GM12874 (cell line): ENCODE measurements around the gene BTBD9.

Experiments used
- TF ChIP-seq, protein P1 (sequence below): IDR thresholded peaks from 2 replicates; pipeline ENCODE4 v1.5.1; 2011; ENCODE audit warnings: low read depth, mild to moderate bottlenecking, control low read depth, low read length, moderate library complexity; ENCODE audit not compliant: insufficient read depth

BTBD9 gene

DNA sequence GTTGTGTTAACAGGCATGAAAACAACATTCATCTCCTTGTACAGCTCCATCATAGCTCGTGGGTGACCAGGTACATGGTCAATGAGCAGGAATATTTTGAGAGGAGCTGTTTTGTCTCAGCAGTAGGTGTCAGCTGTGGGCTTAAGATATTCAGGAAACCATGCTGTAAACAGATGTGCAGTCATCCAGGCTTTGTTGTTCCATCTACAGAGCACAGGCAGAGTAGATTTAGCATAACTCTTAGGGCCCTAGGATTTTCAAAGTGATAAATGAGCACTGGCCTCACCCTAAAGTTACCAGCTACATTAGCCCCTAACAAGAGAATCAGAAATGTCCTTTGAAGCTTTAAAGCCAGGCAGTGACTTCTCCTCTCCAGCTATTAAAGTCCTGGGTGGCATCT, 154.2 kb downstream of the BTBD9 start:
- TF ChIP-seq, protein P1, sequence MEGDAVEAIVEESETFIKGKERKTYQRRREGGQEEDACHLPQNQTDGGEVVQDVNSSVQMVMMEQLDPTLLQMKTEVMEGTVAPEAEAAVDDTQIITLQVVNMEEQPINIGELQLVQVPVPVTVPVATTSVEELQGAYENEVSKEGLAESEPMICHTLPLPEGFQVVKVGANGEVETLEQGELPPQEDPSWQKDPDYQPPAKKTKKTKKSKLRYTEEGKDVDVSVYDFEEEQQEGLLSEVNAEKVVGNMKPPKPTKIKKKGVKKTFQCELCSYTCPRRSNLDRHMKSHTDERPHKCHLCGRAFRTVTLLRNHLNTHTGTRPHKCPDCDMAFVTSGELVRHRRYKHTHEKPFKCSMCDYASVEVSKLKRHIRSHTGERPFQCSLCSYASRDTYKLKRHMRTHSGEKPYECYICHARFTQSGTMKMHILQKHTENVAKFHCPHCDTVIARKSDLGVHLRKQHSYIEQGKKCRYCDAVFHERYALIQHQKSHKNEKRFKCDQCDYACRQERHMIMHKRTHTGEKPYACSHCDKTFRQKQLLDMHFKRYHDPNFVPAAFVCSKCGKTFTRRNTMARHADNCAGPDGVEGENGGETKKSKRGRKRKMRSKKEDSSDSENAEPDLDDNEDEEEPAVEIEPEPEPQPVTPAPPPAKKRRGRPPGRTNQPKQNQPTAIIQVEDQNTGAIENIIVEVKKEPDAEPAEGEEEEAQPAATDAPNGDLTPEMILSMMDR, result no peak

DNA sequence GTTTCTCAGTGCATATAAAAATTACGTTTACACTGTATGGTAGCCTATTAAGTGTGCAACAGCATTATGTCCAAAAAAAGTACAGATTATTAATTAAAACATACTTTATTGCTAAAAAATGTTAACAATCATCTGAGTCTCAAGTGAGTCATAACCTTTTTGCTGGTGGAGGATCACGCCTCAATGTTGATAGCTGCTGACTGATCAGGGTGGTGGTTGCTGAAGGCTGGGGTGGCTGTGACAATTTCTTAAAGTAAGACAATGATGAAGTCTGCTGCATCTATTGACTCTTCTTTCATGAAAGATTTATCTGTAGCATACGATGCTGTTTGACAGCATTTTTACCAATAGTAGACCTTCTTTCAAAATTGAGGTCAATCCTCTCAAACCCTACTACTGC, 155.1 kb downstream of the BTBD9 start:
- TF ChIP-seq, protein P1, result no peak

DNA sequence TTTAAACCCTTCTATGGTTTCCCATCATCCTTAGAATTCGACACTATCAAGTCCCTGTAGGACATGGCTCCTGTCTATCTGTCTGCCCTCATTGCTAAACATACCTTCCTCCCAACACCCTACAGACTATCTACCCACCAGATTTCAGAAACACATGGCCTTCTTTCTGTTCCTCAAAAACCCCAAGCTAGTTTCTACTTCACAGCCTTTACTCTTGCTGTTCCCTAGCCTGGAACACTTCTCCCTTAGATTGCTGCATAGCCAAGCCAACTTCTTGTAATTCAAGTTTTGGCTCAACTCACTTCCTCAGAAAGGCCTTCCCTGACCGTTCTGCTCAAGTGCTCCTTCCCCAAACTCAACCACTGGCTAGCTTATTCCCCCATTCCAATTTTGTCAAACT, 156.2 kb downstream of the BTBD9 start:
- TF ChIP-seq, protein P1, result no peak

DNA sequence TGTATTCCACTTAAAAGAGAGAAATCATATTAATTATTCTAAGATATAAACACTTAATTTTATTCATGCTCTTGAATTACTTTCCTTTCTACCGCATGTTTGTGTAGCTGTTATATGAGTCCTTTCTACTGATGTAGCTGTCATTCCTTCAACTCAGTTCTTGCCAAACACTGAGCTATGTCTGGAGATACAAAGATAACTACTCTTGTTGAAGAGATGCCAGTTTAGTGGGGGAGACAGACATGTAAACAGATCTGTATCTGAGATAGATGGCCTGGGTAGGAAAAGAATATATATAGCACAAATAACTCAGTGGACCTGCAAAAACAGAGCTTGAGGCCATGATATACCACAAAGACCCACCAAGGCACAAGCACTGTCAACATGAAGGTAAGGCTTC, 157.3 kb downstream of the BTBD9 start:
- TF ChIP-seq, protein P1, result no peak

DNA sequence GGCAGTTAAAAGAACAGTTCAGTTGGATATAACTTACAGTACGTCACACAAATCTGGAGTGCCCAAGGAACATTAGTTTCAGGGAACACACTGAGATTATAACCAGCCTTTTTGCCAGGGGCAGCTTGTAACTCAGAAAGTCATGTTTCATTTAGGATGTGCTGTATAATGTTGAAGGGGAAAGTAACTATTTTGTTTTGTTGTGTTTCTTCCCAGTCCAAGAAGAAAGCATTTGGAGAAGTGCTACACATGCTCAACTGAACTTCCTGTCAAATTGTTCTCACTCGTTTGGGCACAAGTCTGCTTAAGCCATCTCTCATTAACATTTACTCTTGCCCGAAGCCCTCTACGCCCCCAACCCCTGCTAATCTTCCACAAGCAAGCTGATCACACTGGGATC, 157.9 kb downstream of the BTBD9 start:
- TF ChIP-seq, protein P1, result no peak

DNA sequence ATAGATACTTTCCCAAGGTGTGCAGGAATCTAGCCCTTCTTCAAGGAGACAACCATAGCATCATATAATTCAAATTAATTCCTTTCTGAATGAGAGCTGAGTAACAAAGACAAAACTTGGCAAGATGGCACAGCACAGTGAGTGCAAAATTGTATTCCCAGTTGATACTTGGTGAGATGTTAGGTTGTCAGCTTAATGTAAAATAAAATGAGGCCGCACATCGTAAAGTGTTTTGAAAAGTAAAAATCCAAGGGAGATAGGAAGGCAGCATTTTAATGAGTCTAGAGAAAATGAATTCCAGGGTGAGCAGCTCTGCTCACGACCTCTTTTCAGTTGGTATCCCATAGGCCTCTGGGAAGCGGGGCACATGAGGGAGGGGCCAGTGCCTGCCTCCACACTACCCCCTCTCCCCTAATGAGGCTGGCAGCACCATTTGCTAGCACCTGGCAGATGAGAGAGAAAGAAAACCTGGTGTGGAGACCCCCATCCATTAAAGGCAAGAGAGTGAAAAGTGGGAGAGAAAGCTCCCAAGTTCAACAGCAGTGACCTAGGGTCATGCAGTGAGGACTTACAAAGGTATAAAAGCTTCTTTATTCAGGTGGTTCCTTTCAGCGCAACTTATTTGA, 158.4 kb downstream of the BTBD9 start:
- TF ChIP-seq, protein P1, result no peak

DNA sequence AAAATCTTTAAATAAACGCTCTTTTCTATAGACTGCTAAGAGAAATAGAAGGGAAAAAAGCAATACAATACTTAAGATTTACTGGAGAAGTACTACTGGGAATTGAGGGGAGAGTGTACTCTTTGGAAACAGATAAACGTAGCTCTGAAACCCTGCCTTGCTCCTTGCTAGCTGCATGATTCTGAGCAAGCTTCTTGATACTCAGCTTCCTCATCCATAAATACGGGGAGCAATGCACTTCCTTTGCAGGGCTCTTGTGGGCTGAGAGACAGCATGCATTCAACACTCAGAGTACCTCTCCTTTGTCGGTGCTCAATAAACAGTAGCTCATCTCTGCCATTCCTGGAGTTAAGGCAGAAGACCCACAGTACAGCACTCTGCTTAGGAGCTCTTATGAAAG, 159.7 kb downstream of the BTBD9 start:
- TF ChIP-seq, protein P1, result no peak
